ENCODE measurements around the gene PIGH. TPM values are rescaled to one million over a fixed set of nuclear protein-coding genes. Genes with fewer than 3 reads are reported as not detected.

Gene PIGH
- total and polyA plus RNA-seq, 10 of the 15 experiments (the other 5 are each of a cell fraction or from before 2014, with no cell fraction given): 15.5 to 46.6 (median 22.3) TPM

DNA sequence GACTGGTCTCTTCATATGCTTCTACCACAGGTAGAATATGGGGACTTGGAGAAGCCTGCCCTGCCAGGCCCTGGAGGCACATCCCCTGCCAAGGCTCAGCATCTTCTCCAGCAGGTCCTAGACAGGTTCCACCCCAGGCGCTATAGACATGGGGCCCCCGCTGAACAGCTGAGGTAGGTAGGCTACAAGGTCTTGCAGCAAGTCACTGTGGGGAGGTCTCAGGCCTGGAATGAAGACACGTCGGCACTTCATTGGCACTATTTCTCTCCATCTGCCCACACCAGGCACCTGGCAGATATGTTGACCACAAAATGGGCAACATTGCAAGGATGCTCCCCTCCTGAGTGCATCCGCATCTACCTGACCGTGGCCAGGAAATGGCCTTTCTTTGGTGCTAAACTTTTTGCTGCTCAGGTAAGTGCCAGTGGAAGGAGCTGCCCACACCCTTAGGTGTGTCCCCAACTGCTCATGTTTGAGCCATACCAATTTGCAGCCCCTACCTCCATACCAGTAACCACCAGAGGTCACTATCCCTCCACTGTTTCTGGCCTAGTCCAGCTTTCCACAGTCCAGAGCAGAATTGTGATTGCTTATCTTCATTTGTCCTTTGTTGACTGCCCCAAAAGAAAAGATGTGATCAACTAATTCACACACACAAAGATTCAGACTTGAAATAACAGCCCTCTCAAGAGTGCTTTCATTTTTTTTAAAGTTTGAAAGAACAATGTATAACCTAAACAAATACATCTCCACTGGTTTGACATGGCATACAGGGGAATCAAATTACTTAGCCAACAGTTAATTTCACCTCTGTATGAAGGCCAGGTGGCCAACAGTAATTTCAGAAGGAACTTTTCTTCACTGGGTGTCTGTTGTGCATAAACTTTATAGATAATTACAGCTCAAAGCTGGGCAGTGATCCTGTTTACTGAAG, 16.1 kb downstream of the PIGH start (continued):
- TF ChIP-seq, protein P1, sequence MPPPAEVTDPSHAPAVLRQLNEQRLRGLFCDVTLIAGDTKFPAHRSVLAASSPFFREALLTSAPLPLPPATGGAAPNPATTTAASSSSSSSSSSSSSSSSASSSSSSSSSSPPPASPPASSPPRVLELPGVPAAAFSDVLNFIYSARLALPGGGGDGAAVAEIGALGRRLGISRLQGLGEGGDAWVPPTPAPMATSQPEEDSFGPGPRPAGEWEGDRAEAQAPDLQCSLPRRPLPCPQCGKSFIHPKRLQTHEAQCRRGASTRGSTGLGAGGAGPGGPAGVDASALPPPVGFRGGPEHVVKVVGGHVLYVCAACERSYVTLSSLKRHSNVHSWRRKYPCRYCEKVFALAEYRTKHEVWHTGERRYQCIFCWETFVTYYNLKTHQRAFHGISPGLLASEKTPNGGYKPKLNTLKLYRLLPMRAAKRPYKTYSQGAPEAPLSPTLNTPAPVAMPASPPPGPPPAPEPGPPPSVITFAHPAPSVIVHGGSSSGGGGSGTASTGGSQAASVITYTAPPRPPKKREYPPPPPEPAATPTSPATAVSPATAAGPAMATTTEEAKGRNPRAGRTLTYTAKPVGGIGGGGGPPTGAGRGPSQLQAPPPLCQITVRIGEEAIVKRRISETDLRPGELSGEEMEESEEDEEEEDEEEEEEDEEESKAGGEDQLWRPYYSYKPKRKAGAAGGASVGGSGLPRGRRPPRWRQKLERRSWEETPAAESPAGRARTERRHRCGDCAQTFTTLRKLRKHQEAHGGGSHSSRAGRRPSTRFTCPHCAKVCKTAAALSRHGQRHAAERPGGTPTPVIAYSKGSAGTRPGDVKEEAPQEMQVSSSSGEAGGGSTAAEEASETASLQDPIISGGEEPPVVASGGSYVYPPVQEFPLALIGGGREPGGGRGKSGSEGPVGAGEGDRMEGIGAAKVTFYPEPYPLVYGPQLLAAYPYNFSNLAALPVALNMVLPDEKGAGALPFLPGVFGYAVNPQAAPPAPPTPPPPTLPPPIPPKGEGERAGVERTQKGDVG (CRISPR knock-in tag; IDR thresholded peaks at IDR 0.05): no peak
- TF ChIP-seq ZNF24 (IDR thresholded peaks at IDR 0.05) (no peak), SRF (IDR thresholded peaks at IDR 0.05; ENCODE audit: low read depth in 2 of 2, low read length in 2 of 2) (no peak), YY1 (IDR thresholded peaks at IDR 0.05; ENCODE audit: low read depth, low read length) (no peak; the same call in 1 of the 2 replicates), SMAD5 (IDR thresholded peaks at IDR 0.05; ENCODE audit: low read depth) (no peak), LARP7 (IDR thresholded peaks at IDR 0.05) (no peak), MYC (IDR thresholded peaks at IDR 0.05; ENCODE audit: insufficient read depth, insufficient read length, insufficient replicate concordance, low read length, severe bottlenecking) (no peak), FOXM1 (IDR thresholded peaks at IDR 0.05; ENCODE audit: low read depth, low read length) (0 out of 2 replicates have a peak, but pooled peaks have one; percentile 13), NFXL1 (IDR thresholded peaks at IDR 0.05; ENCODE audit: borderline replicate concordance) (no peak), RAD21 (IDR thresholded peaks at IDR 0.05; ENCODE audit: insufficient read depth, low read depth, low read length) (peak; percentile 96)
- TF ChIP-seq, protein P2, sequence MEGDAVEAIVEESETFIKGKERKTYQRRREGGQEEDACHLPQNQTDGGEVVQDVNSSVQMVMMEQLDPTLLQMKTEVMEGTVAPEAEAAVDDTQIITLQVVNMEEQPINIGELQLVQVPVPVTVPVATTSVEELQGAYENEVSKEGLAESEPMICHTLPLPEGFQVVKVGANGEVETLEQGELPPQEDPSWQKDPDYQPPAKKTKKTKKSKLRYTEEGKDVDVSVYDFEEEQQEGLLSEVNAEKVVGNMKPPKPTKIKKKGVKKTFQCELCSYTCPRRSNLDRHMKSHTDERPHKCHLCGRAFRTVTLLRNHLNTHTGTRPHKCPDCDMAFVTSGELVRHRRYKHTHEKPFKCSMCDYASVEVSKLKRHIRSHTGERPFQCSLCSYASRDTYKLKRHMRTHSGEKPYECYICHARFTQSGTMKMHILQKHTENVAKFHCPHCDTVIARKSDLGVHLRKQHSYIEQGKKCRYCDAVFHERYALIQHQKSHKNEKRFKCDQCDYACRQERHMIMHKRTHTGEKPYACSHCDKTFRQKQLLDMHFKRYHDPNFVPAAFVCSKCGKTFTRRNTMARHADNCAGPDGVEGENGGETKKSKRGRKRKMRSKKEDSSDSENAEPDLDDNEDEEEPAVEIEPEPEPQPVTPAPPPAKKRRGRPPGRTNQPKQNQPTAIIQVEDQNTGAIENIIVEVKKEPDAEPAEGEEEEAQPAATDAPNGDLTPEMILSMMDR (IDR thresholded peaks at IDR 0.05 in 2 of 3, conservative IDR thresholded peaks at IDR 0.05 in 1 of 3; ENCODE audit: control insufficient read depth in 2 of 3, extremely low read depth in 1 of 3, insufficient read depth in 1 of 3, low read depth in 3 of 3, low read length in 3 of 3): peak; percentile 77 to 83 (median 80)
- TF ChIP-seq, protein P3, sequence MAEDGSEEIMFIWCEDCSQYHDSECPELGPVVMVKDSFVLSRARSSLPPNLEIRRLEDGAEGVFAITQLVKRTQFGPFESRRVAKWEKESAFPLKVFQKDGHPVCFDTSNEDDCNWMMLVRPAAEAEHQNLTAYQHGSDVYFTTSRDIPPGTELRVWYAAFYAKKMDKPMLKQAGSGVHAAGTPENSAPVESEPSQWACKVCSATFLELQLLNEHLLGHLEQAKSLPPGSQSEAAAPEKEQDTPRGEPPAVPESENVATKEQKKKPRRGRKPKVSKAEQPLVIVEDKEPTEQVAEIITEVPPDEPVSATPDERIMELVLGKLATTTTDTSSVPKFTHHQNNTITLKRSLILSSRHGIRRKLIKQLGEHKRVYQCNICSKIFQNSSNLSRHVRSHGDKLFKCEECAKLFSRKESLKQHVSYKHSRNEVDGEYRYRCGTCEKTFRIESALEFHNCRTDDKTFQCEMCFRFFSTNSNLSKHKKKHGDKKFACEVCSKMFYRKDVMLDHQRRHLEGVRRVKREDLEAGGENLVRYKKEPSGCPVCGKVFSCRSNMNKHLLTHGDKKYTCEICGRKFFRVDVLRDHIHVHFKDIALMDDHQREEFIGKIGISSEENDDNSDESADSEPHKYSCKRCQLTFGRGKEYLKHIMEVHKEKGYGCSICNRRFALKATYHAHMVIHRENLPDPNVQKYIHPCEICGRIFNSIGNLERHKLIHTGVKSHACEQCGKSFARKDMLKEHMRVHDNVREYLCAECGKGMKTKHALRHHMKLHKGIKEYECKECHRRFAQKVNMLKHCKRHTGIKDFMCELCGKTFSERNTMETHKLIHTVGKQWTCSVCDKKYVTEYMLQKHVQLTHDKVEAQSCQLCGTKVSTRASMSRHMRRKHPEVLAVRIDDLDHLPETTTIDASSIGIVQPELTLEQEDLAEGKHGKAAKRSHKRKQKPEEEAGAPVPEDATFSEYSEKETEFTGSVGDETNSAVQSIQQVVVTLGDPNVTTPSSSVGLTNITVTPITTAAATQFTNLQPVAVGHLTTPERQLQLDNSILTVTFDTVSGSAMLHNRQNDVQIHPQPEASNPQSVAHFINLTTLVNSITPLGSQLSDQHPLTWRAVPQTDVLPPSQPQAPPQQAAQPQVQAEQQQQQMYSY (CRISPR knock-in tag; IDR thresholded peaks at IDR 0.05): no peak
- TF ChIP-seq, protein P4, sequence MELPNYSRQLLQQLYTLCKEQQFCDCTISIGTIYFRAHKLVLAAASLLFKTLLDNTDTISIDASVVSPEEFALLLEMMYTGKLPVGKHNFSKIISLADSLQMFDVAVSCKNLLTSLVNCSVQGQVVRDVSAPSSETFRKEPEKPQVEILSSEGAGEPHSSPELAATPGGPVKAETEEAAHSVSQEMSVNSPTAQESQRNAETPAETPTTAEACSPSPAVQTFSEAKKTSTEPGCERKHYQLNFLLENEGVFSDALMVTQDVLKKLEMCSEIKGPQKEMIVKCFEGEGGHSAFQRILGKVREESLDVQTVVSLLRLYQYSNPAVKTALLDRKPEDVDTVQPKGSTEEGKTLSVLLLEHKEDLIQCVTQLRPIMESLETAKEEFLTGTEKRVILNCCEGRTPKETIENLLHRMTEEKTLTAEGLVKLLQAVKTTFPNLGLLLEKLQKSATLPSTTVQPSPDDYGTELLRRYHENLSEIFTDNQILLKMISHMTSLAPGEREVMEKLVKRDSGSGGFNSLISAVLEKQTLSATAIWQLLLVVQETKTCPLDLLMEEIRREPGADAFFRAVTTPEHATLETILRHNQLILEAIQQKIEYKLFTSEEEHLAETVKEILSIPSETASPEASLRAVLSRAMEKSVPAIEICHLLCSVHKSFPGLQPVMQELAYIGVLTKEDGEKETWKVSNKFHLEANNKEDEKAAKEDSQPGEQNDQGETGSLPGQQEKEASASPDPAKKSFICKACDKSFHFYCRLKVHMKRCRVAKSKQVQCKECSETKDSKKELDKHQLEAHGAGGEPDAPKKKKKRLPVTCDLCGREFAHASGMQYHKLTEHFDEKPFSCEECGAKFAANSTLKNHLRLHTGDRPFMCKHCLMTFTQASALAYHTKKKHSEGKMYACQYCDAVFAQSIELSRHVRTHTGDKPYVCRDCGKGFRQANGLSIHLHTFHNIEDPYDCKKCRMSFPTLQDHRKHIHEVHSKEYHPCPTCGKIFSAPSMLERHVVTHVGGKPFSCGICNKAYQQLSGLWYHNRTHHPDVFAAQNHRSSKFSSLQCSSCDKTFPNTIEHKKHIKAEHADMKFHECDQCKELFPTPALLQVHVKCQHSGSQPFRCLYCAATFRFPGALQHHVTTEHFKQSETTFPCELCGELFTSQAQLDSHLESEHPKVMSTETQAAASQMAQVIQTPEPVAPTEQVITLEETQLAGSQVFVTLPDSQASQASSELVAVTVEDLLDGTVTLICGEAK (IDR thresholded peaks at IDR 0.05; ENCODE audit: borderline replicate concordance): no peak
